OCI-LY7 (cell line): ENCODE measurements around the gene CHD8. TPM values are rescaled to one million over a fixed set of nuclear protein-coding genes. Genes with fewer than 3 reads are reported as not detected.

Source experiments
- BruUV-seq: library from RNA; stranded (reverse); fragments of 400-500 nt; replicated peaks from 2 replicates; lab custom pipeline; 2021; lab: Mats Ljungman, UMichigan
- CTCF ChIA-PET: fragments of 300-600 bp; sonication (Branson Sonifier 250); formaldehyde crosslinking; loops from one replicate; lab custom pipeline; 2022; ENCODE audit warnings: antibody characterized with exemption; ENCODE audit not compliant: unreplicated experiment; lab: Charles Lee
- POLR2A ChIA-PET: fragments of 300-600 bp; sonication (Branson Sonifier 250); formaldehyde crosslinking; loops from one replicate; lab custom pipeline; 2022; ENCODE audit warnings: antibody characterized with exemption; lab: Charles Lee
- DNase-seq: peaks from one replicate; pipeline ENCODE4 v3.0.0-alpha.2; 2015; ENCODE audit warnings: low spot score
- H2AFZ ChIP-seq: fragments of 200-600 bp; sonication (generic), shearing (Covaris generic); 2 replicates; pipeline ENCODE4 v1.6.1; 2014; ENCODE audit warnings: mild to moderate bottlenecking, antibody characterized with exemption, low read length, moderate library complexity
- H3K27ac ChIP-seq: fragments of 200-600 bp; sonication (generic); 2 replicates; pipeline ENCODE4 v1.5.1; 2014; ENCODE audit warnings: mixed run types, low read depth, mild to moderate bottlenecking, moderate library complexity, low read length, inconsistent platforms; ENCODE audit not compliant: poor library complexity, severe bottlenecking
- H3K36me3 ChIP-seq: fragments of 200-600 bp; sonication (generic); 2 replicates; pipeline ENCODE4 v1.6.1; 2014; ENCODE audit warnings: mild to moderate bottlenecking, antibody characterized with exemption, low read length, moderate library complexity, mixed read lengths; ENCODE audit not compliant: insufficient read depth
- H3K4me1 ChIP-seq: fragments of 200-600 bp; sonication (generic); 2 replicates; pipeline ENCODE4 v1.5.1; 2014; ENCODE audit warnings: mild to moderate bottlenecking, low read length; ENCODE audit not compliant: insufficient read depth, poor library complexity, severe bottlenecking
- H3K4me2 ChIP-seq: fragments of 200-600 bp; sonication (generic); 2 replicates; pipeline ENCODE4 v1.6.1; 2014; ENCODE audit warnings: mild to moderate bottlenecking, low read length
- H3K4me3 ChIP-seq: fragments of 200-600 bp; sonication (generic); 2 replicates; pipeline ENCODE4 v1.5.1; 2014; ENCODE audit warnings: mild to moderate bottlenecking, low read depth, low read length; ENCODE audit not compliant: poor library complexity, severe bottlenecking
- H3K79me2 ChIP-seq: fragments of 200-600 bp; sonication (generic); 2 replicates; pipeline ENCODE4 v1.6.1; 2016; ENCODE audit warnings: low read depth, mild to moderate bottlenecking, low read length, moderate library complexity, mixed read lengths; ENCODE audit not compliant: insufficient read depth
- H3K9me2 ChIP-seq: fragments of 200-600 bp; sonication (generic); 2 replicates; pipeline ENCODE4 v1.6.1; 2016; ENCODE audit warnings: mild to moderate bottlenecking, low read length, mixed read lengths; ENCODE audit not compliant: insufficient read depth
- H3K9me3 ChIP-seq: fragments of 200-600 bp; sonication (generic); 2 replicates; pipeline ENCODE4 v1.6.1; 2014; ENCODE audit warnings: mild to moderate bottlenecking, mixed run types, low read length, mixed read lengths
- H4K20me1 ChIP-seq: fragments of 200-600 bp; sonication (generic); 2 replicates; pipeline ENCODE4 v1.6.1; 2014; ENCODE audit warnings: mild to moderate bottlenecking, antibody characterized with exemption, low read length, moderate library complexity, mixed read lengths; ENCODE audit not compliant: insufficient read depth
- EZH2phosphoT487 ChIP-seq: fragments of 200-600 bp; sonication (generic); IDR thresholded peaks from 2 replicates; pipeline ENCODE4 v1.6.1; 2018; ENCODE audit warnings: low read depth, borderline replicate concordance, mild to moderate bottlenecking, mixed run types, antibody characterized with exemption, low read length, moderate library complexity, mixed read lengths
- intact Hi-C: fragments of 100-400 bp; cut with micrococcal nuclease; formaldehyde crosslinking; loops from one replicate; pipeline ENCODE4 v1.10.0; 2022; ENCODE audit not compliant: unreplicated experiment
- small RNA-seq: library from RNA; depleted of rRNA; stranded (forward); fragments of <200 nt; gene quantifications from one replicate; pipeline ENCODE3, GENCODE V24; 2014
- total RNA-seq, 2 experiments: library from RNA; depleted of rRNA in 1 of 2; stranded (reverse); fragments of >200 nt in 1 of 2; shearing (Covaris generic) in 1 of 2; gene quantifications; 2 replicates each; pipeline ENCODE4 v1.2.3, GENCODE V29; 2014 to 2022
- TF ChIP-seq, protein P1 (sequence below): fragments of 200-600 bp; sonication (generic); conservative IDR thresholded peaks from 2 replicates; pipeline ENCODE4 v1.5.1; 2014; ENCODE audit warnings: mild to moderate bottlenecking, antibody characterized with exemption, low read length, moderate library complexity, mixed read lengths

Gene CHD8
- total RNA-seq, 2 experiments from 2014 or later = 64.1 to 115 TPM

GRCh38 chr14:21343035-21343794 is 112.7 kb downstream of the CHD8 start:
- intact Hi-C loops = no loop called here

More at GRCh38 chr14:21343035-21343794, 112.7 kb downstream of the CHD8 start:
- no peak overlapping the region for H3K27ac ChIP-seq
- no peak for TF ChIP-seq EZH2phosphoT487
- TF ChIP-seq, protein P1, sequence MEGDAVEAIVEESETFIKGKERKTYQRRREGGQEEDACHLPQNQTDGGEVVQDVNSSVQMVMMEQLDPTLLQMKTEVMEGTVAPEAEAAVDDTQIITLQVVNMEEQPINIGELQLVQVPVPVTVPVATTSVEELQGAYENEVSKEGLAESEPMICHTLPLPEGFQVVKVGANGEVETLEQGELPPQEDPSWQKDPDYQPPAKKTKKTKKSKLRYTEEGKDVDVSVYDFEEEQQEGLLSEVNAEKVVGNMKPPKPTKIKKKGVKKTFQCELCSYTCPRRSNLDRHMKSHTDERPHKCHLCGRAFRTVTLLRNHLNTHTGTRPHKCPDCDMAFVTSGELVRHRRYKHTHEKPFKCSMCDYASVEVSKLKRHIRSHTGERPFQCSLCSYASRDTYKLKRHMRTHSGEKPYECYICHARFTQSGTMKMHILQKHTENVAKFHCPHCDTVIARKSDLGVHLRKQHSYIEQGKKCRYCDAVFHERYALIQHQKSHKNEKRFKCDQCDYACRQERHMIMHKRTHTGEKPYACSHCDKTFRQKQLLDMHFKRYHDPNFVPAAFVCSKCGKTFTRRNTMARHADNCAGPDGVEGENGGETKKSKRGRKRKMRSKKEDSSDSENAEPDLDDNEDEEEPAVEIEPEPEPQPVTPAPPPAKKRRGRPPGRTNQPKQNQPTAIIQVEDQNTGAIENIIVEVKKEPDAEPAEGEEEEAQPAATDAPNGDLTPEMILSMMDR = no peak
- no peaks in the 10 kb centered on the region for H3K79me2 ChIP-seq
- BruUV-seq = no TSS peak
- no peaks in the 10 kb centered on the region for H3K36me3 ChIP-seq
- no peak overlapping the region for H2AFZ ChIP-seq
- H4K20me1 ChIP-seq = no peaks in the 10 kb centered on the region
- H3K9me2 ChIP-seq = no peaks in the 10 kb centered on the region
- CTCF ChIA-PET = interaction anchor here (0.6 kb wide), 1 partner anchor 17 kb away, joined by 3 read pairs; no protein-coding TSS in a partner anchor
- no peak overlapping the region for H3K4me3 ChIP-seq
- H3K4me2 ChIP-seq = no peak overlapping the region
- no peak for DNase-seq
- POLR2A ChIA-PET = interaction anchor here (0.6 to 1.9 kb wide), 5 partner anchors 8 to 235 kb away, joined by 3 to 6 read pairs (median 3); partner anchors contain the start of gene RPGRIP1
- H3K9me3 ChIP-seq = no peaks in the 10 kb centered on the region
- H3K4me1 ChIP-seq = no peaks in the 10 kb centered on the region

Small RNAs within 50 kb of the gene (small RNA-seq; reads per million reads assigned to genes)
- gene RN7SL650P (not detected), gene SNORD8 (2,772 reads per million, percentile 100 among the genes with 10 or more reads in this experiment), gene SNORD9 (12.0 reads per million, percentile 96 among the genes with 10 or more reads in this experiment)

Other genes with a start within 250 kb of the CHD8 start
- 887 and 1,000 TPM in 2 replicates for gene HNRNPC, start 186.7 kb downstream of the CHD8 start, total RNA-seq (2014; rRNA removed; shearing (Covaris generic))
- 897 and 969 TPM in 2 replicates for gene HNRNPC, start 186.7 kb downstream of the CHD8 start, total RNA-seq (2022)
- 0.13 TPM in 1 of 2 replicates, not detected in the other for gene RPGRIP1, start 176.0 kb downstream of the CHD8 start, total RNA-seq (2014; rRNA removed; shearing (Covaris generic))
- 0.39 and 0.51 TPM in 2 replicates for gene RPGRIP1, start 176.0 kb downstream of the CHD8 start, total RNA-seq (2022)
- 100 and 106 TPM in 2 replicates for gene SUPT16H, start 72.1 kb downstream of the CHD8 start, total RNA-seq (2014; rRNA removed; shearing (Covaris generic))
- gene SUPT16H, start 72.1 kb downstream of the CHD8 start, total RNA-seq (2022) = 146 and 151 TPM in 2 replicates
- 14.4 and 14.5 TPM in 2 replicates for gene RAB2B, start 20.8 kb upstream of the CHD8 start, total RNA-seq (2014; rRNA removed; shearing (Covaris generic))
- gene RAB2B, start 20.8 kb upstream of the CHD8 start, total RNA-seq (2022) = 18.7 and 24.2 TPM in 2 replicates
- gene TOX4, start 21.1 kb upstream of the CHD8 start, total RNA-seq (2014; rRNA removed; shearing (Covaris generic)) = 17.6 and 26.1 TPM in 2 replicates
- gene TOX4, start 21.1 kb upstream of the CHD8 start, total RNA-seq (2022) = 56.2 and 65.4 TPM in 2 replicates
- gene METTL3, start 55.2 kb upstream of the CHD8 start, total RNA-seq (2014; rRNA removed; shearing (Covaris generic)) = 118 and 145 TPM in 2 replicates
- 101 and 105 TPM in 2 replicates for gene METTL3, start 55.2 kb upstream of the CHD8 start, total RNA-seq (2022)
- gene SALL2, start 70.2 kb upstream of the CHD8 start, total RNA-seq (2014; rRNA removed; shearing (Covaris generic)) = 7.9 and 8.2 TPM in 2 replicates
- 12.9 and 15.9 TPM in 2 replicates for gene SALL2, start 70.2 kb upstream of the CHD8 start, total RNA-seq (2022)
- not detected in 2 replicates for gene OR10G3, start 124.0 kb upstream of the CHD8 start, total RNA-seq (2014; rRNA removed; shearing (Covaris generic))
- not detected in 2 replicates for gene OR10G3, start 124.0 kb upstream of the CHD8 start, total RNA-seq (2022)
- gene OR10G2, start 178.8 kb upstream of the CHD8 start, total RNA-seq (2014; rRNA removed; shearing (Covaris generic)) = not detected in 2 replicates
- gene OR10G2, start 178.8 kb upstream of the CHD8 start, total RNA-seq (2022) = not detected in 2 replicates
- not detected in 2 replicates for gene OR4E2, start 197.7 kb upstream of the CHD8 start, total RNA-seq (2014; rRNA removed; shearing (Covaris generic))
- gene OR4E2, start 197.7 kb upstream of the CHD8 start, total RNA-seq (2022) = not detected in 2 replicates
- not detected in 2 replicates for gene OR4E1, start 217.7 kb upstream of the CHD8 start, total RNA-seq (2014; rRNA removed; shearing (Covaris generic))
- gene OR4E1, start 217.7 kb upstream of the CHD8 start, total RNA-seq (2022) = not detected in 2 replicates